Measurements from ENCODE around the gene POC1A.
"Not testable (repeated sequence)": the region's sequence is repeated elsewhere in the genome, so short reads cannot be mapped to it uniquely, and the experiment has no call there.

Gene POC1A

DNA sequence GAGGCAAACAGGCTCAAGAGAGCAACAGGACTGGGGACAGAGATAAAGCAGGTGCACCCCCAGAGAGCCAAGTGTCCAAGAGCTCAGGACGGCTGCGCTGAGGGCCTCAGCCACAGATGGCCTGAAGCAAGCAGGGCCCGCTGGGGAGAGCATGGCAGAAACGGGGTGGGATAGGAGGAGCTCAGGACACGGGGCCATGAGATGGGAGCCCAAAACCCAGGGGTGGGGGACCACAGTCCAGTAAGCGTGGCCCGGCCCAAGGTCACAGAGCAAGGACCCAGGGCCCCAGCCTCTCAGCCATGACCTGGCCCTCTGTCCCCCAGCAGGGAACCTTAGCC, 107.4 kb downstream of the POC1A start:
- DNase-seq: no peak
- no peak for ATAC-seq

DNA sequence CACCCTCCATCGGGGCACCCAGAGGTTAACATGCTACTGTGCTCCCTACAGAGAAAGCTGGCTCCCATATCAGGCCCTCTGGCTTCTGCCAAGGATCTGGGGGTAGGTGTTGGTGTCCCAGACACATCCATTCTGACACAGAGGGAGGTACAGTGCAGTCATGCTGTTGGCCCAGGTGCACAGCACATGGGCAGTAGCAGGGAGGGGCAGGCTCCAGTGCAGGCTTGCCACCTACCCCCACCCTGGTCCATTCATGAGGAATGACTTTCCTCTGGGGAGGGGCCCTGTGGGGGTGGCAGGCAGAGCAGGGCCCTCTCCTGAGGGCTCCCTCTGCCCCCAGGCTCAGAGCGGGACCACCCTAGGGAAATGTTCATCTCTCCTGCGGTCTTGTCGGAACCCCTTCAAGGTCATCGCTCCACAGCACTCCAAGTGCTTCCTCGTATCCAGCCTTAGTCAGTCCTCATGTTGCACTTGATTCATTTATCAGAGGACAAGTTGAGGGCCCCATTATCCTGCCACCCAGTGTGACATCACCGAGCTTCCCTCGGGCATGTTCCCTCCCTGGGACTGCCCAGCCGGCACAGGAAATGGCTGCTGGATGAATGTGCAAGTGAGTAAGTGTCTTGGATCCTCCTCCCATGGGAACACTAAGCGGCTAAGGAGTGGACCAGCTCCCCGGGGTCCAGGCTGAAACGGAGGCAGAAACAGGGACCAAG, 107.9 kb downstream of the POC1A start:
- DNase-seq (no peak), ATAC-seq (no peak)

DNA sequence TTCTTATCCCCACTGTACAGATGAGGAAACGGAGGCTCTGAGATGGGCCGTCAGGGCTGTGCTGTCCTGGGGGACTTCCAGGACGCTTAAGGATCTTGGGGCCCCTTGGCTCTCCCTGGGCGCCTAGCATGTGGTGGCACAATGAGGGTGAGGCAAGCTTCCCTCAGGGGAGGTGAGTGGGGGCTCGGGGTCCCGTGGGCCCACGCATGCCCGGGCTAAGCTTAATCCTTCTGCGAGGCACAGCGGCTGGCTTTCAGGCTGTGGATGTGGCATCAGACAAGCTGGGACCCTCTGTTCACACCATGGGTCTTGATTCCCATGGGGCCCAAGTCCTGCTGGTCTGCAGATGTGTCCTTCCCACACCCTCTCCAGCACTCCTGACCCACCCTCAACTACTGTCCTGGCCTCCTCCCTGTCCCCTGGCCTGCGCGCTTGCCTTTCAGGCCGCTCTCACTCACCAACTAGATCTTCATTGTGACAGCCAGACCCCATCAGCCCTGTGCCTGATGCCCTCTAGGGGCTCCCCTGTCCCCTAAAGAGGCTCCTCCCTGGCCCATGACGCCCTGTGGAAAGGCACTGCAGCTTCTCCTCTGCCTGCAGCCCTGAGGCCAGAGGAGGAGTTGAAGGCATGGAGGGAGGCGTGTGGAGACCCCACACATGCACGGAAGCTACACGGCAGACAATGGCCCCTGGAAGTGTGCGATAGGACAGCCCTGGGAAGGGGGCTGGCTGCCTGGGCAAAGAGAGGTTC, 109.2 kb downstream of the POC1A start:
- ATAC-seq (no peak), DNase-seq (no peak)

DNA sequence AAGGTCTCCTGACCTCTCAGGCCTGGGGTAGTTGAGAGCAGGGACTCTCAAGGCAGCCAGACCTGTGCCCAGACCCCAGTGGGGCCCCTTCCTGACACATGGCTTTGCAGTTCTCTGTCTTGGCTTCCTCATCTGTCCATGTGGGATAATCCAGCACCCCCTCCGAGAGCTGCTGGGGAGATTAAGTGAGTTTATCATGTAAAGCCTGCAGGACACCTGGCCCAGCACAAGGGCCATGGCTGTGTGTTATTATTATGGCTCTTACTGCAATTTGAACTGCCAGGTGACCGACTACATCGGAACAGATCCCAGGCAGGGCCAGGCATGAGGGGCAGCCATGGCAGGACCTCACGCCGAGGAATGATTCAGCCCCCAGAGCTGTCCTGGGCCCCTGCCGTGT, 110.5 kb downstream of the POC1A start:
- DNase-seq (no peak), ATAC-seq (no peak)

DNA sequence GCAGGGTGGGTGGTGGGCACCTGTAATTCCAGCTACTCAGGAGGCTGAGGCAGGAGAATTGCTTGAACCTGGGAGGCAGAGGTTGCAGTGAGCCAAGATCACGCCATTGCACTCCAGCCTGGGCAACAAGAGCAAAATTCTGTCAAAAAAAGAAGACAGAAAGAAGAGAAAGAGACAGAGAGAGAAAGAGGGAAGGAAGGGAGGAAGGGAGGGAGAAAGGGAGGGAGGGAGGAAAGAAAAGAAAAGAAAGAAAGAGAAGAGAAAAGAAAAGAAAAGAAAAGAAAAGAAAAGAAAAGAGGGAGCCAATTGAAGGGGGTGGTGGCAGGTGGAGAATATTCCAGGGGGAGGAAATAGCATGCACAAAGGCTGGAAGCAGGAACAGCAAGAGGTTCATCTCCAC, 111.2 kb downstream of the POC1A start:
- not testable (repeated sequence) for ATAC-seq, DNase-seq

DNA sequence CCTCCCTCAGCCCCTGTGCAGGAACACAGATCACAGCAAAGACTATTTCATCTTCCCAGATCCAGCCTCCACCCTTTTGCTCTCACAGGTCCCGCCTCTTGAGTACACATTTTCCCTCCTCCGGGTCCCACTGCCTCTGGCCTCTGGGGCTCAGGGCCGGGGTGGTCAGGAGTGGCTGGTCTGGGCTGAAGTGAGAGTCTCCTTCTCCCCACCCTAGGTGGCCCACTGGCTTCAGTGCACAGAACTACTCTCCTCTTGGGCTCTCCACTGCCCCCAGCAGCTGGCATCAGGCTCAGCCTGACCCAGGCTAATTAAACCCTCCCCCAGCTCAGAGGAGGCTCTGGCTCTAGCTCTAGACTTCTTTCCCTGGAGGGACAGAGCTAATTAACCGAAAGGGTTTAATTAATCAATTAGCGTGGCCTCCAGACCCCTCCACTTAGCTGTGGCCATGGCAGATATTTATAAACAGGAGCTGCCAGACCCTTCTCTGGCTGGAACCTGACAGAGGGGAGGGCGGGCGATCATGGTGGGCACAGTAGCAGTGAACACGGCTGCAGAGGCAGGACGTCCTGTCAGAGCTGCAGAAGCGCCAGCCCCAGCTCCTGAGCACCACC, 113.0 kb downstream of the POC1A start:
- DNase-seq (no peak), ATAC-seq (no peak)

DNA sequence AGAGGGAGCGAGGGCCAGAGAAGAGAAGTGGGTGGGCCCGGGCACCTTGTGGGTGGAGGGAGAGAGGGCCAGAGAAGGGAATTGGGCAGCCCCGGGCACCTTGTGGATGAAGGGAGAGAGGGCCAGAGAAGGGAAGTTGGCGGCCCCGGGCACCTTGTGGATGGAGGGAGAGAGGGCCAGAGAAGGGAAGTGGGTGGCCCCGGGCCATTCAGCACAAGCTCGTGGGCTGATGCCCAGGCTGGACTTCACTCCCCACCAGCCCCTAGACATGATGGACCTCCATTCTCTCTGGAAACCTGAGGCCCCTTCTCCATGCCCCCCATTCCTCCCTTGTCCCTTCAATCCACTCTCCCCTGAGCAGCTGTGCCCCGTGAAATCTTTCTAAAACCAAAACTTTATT, 113.6 kb downstream of the POC1A start:
- no peak for ATAC-seq
- DNase-seq: no peak

DNA sequence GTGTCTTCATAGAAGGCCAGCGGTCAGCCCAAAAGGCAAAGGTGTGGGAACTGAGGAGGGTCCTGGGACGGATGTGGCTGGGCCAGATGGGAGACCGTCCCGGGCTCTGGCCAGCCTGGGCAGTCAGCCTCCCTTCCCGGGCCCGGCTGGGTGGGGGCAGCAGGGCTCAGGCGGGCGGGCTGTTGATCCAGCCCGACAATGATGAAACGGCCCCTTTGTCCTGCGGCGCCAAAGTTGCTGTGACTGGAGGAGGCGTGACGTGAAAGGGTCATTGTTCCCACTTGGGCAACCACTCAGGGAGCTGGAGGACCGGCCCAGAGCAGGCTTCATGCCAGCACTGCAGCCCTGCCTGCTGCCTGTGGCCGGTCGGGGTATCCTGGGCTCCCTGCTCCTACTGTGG, 114.4 kb downstream of the POC1A start:
- DNase-seq (no peak), ATAC-seq (no peak)

DNA sequence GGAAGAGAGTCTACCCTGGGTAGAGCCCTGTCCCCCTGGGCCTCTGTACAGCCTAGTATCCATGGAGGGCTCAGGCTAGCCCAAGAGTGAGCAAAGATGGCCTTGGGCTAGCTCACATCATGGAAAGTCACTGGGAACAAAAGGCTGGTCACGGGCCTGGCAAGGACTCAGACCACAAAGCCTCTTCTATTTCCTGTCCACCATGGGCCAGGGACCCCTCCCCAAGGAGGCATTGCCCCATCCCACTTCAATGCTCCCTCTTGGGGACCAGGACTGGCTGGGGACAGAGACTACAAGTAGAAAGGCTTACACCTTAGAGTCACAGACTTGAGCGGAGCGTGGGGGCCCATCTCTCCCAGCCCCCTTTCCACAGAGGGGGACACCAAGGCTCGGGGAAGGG, 114.8 kb downstream of the POC1A start:
- ATAC-seq: no peak
- DNase-seq: no peak

DNA sequence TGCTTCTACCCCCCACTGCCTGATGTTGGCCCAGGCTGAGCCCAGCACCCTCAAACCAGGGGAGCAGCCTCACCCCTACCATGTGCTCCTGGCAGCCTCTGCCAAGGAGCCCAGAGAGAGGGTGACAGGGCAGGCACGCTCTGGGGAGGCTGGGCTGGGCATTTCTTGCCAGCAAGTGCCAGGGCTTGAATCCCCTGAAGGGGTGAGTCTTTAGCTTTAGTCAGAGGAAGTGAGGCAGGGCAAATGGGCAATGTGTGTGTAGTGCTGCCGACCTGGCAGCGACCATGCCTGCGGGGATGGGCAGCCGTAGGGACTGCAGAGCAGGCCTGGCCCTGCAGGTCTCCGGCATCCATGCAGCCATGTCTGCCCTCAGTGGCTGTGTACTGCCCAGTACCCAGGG, 116.0 kb downstream of the POC1A start:
- DNase-seq (no peak), ATAC-seq (no peak)

DNA sequence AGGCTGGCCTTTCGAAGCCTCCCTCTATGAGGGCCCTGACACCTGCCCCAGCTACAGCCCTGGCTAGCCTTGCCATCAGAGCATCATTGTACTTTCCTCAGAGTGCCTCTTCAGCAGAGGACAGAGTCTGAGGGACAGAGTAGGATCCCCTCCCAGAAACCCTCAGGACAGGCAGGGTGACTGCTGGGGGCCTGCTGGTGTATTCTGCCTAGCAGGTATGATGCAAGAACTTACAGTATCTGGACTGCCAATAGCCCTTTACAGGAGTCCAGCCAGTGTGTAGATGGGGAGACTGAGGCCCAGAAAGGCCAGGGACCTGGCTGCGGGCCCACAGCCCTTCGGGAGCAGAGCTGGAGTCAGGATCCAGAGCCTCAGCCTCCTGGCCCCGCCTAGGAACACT, 116.9 kb downstream of the POC1A start:
- ATAC-seq (no peak), DNase-seq (no peak)

DNA sequence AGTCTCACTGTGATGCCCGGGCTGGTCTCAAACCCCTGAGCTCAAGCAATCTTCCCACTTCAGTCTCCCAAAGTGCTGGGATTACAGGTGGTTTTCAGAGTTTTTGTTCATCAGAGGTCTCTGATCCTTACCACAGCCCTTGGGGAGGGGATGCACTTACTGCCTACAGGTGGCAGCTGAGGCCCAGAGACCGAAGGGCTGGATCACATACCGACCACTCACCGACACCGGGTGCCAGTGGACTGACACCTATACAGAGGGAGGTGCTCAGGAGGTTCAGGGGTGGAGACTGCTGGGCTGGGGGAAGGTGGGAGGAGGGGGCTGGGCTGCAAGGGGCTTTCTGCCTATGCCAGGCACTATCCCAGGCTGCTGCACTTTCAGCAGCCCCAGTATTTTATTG, 117.4 kb downstream of the POC1A start:
- DNase-seq: no peak
- no peak for ATAC-seq

DNA sequence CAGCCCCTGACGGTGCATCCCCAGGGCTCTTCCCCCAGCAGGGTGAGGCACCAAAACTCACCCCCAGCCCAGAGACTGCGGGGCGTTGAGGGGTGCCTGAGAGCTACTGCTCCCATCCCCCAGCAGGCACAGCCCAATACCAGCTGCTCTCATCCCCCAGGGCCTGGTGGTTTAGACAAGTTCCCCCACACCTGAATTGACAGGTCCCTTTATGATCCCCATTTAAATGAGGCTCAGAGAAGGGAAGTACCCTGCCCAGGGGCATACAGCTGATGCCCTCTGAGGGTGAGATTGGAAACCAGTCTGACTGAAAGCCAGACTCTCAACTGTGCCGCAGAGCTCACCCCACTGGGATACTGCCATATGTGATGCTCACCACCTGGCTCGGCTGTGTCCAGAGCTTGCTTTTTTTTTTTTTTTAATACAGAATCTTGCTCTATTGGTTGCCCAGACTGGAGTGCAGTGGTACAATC, 118.0 kb downstream of the POC1A start:
- DNase-seq (no peak), ATAC-seq (peak; percentile 29)

DNA sequence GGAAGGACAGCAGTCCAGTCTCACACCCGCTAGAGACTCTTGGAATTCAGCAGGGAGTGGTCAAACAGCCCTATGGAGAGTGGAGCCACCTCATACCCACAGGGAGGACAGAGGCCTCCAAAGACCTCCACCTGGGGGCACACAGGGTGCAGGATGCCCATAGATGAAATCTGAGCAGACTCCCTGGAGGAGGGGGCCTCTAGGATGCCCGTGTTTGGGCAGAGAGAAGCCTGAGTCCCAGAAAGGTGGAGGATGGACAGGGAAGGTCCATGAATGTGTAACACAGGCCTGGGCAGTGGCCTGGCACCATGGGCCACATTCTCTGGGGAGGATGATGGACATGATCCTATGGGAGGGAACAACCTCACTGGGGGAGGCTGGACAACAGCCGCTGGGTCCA, 119.6 kb downstream of the POC1A start:
- ATAC-seq (no peak), DNase-seq (no peak)

DNA sequence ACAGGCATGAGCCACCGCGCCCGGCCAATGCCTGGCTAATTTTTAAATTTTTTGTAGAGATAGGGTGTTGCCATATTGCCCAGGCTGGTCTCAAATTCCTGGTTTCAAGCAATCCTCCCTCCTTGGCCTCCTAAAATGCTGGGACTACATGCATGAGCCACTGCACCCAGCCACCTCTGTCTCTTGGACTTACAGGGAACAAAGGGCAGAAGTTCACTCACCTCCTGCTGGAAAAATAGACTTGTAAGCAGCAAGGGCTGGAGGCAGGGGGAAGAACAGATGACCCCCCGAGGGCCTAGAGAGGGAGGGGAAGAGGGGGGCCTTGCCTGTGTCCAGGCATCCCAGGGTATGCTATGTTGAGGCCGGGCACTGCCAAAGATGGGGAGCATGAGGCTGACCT, 120.0 kb downstream of the POC1A start:
- no peak for ATAC-seq
- no peak for DNase-seq

DNA sequence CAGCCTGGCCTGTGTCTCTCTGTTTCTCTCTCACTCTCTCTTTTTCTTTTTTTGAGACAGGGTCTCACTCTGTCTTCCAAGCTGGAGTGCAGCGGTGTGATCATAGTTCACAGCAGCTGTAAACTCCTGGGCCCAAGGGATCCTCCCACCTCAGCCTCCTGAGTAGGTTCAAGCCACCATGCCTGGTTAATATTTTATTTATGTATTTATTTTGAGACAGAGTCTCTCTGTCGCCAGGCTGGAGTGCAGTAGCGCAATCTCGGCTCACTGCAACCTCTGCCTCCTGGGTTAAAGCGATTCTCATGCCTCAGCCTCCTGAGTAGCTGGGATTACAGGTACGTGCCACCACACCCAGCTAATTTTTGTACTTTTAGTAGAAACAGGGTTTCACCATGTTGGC, 120.5 kb downstream of the POC1A start:
- not testable (repeated sequence) for DNase-seq, ATAC-seq

DNA sequence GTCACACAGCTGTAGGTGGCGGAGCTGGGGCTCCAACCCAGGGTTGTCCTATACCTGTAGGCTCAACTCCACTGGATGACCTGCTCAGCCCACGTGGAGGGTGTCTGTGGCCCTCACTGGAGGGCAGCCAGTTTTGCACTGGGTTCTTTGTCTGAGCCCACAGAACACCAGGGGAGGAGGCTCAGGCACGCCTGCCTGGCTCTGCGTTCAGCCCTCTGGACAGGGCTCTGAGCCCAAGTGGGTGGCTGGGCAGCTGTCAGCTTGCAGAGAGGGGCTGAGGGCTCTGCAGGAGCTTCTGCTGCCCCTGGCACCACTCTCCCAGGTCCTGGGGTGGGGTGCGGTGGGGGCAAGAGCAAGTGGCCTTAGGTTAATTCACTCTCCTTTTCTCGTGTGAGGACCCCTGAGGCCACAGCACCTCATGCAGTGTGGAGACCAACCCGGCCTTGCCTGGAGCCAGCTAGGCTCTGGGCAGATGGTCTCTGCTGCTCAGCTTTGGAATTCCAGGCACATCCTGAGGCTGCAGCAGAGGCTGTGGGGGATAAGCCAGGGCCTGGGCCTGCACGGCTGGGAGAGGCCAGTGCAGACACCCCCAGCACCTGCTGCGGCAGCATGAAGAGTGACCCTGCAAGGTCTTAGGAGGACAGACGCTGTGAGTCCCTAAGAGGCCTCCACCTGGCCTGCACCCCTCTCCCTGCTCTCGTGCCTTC, 121.4 kb downstream of the POC1A start:
- no peak for DNase-seq
- ATAC-seq: no peak

DNA sequence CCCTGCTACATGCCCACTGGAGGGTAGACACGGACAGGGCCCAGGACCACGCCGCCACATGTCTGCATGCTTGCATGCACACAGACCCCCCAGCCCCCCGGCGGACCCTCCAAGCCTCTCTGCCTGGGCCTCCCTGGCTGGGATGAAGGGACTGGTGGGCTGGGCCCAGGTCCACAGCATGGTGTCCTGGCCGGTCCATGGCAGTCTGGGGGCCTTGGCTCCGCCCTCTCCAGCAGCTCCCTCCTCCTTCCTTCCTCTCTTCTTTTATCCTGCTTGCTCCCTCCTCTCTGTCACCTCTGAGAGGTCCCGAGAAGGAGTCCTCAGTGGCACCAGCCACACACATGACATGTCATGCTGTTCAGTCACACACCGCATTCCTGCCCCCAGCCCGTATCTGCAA, 122.3 kb downstream of the POC1A start:
- ATAC-seq: no peak
- DNase-seq: no peak

DNA sequence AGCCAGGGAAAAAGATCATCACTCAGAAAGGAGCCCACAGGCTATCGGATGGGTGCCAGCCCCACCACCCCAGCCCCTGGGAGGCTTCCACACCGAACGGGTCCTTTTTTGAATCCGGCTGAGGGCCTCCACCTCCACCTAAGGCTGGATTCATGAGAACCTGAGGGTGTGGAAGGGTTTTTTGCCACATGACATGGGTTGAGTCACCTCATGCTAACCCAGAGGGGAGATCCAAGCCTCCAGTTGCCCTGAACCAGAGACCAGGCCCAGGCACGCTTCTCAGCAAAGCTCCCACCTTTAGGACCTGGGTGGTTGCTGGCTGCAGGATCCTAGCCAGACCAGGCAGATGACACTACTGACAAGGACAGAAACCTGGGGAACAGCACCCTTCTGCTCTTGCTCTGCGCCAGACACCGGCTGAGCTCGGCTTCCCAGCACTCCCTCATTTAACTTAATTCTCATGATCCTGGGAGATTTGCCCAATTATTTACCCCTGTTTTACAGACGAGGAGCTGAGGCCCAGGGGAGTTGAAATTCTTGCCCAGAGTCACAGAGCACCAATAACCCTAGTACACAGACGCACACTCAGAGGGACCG, 123.4 kb downstream of the POC1A start:
- DNase-seq: no peak
- no peak for ATAC-seq

DNA sequence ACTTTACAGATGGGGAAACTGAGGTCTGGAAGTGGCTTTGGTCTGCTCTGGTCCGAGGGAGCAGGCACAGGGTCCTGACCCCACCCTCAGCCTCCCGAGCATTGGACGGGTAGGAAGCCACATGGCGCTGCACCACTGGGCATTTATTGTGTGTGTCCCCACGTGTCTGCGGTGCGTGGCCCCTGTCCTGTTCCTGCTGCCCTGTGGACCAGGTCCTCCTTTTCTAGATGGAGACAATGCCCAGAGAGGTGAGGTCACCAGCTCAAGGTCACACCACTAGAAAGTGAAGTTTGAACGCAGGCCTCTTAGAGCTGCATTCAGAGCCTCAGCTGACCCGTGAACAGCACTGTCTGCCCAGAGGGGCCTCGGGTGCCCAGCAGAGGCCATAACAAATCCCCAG, 124.7 kb downstream of the POC1A start:
- no peak for ATAC-seq
- DNase-seq: no peak

DNA sequence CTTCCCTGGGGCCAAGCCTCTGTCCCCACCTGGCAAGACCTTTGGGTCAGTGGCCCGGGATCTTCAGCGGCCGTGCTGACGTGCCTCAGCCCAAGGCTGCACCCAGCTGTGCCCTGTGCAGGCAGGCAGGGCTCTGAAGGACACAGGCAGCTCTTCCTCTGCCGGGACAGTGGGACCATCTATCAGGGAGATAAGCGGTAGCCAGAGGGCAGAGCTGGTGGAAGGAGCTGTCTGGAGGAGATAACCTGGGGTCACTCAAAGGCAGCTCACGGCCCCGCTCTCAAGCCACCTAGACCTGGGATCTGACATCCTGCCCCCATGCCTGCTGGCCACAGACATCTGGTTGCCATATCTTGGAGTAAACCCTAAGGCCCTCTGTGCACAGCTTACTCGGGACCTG, 125.2 kb downstream of the POC1A start:
- no peak for DNase-seq
- no peak for ATAC-seq

DNA sequence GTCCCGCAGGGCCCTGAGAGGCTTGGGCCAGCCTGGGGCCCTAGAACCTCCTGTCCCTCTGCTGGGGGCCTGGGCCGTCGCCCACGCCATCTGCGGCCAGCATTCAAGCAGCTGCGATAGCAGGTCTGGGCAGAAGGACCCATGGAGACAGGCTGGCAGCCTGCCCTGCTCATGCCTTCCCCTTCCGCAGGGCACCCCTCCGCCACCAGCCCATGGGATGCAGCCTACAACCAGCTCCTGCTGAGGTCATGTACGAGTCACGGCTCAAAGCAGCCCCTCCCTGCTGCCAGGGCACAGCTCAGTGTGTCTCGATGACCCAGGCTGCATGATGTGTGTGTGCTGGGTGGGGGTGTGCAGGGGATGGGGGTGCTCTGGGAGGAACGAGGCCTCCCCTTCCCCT, 125.7 kb downstream of the POC1A start:
- no peak for DNase-seq
- ATAC-seq: no peak

DNA sequence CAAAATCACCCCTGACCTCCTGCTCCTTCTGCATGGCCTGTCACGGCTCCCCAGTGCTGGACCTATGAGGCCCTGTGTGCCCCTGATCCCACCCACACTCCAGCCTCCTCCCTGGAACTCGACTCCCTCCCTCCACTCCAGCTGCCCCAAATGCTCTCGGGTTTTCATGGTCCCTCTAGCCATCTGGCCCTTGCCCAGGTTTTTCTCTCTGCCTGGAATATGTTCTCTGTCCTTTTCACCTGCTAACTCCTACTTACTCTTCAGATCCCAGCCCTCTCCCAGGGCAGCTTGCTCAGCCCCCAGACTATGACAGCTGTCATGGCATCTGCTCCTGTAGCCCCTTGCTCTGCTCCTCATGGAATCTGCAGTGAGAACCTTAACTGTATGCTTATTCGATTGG, 128.2 kb downstream of the POC1A start:
- no peak for ATAC-seq

More for the DNA sequence above, 128.2 kb downstream of the POC1A start:
- no peak for DNase-seq

Measured in stimulated activated naive CD8-positive, alpha-beta T cell treated with anti-CD3 and anti-CD28 coated beads, Interleukin-15, Interleukin-2, amounts not matched to agents 100 U/mL and 50 U/mL, for 24 hours (primary cell).